ENCODE data around the gene EVX1.

Gene EVX1

GRCh38 chr7:27204851-27205322, 37.7 kb upstream of the EVX1 start:
- no peak for FAIRE-seq

GRCh38 chr7:27205325-27206280, 37.0 kb upstream of the EVX1 start:
- no peak for FAIRE-seq
- DNase-seq (ENCODE audit: insufficient read length, low spot score) = no peak

More at GRCh38 chr7:27204851-27205322, 37.7 kb upstream of the EVX1 start:
- DNase-seq (ENCODE audit: insufficient read length, low spot score) = no peak

- DNase-seq (ENCODE audit: insufficient read length, low spot score) (no peak), FAIRE-seq (no peak)
These were observed 35.1 kb upstream of the EVX1 start for GRCh38 chr7:27207348-27207985.

GRCh38 chr7:27208998-27209397, 33.6 kb upstream of the EVX1 start:
- FAIRE-seq = no peak
- no peak for DNase-seq (ENCODE audit: insufficient read length, low spot score)

GRCh38 chr7:27209933-27210440, 32.6 kb upstream of the EVX1 start:
- no peak for FAIRE-seq
- DNase-seq (ENCODE audit: insufficient read length, low spot score) = no peak

DNA sequence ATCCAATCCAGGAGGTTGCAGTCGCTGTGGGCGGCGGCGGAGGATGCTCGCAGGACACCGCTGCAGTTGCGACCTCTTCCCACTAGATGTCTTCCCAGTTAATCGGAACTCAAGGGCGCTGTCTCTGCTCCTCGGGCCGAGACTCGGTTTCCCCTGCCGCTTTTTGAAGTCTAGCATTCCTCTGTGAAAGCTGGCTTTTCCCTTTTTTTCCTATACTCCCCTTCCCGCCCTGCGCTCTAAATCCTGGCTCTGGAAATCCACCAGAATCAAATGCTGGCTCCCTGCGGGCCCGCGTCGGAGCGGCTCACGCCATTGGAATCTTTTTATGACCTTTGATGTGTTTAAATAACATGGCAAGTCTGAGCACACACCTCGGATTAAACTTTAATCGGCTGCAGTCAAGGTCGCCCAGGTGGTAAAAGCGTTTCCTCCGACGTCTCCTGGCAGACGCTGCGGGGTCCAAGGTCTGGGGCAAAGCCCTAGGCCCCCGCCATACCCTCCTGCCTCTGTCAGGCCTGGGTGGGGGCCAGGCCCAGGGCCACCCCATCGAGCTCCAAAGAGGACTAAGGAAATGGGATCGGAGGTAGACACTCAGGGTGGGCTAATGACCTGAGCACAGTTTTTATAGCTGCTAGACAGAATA, 32.0 kb upstream of the EVX1 start:
- FAIRE-seq = peak; percentile 52
- no peak for DNase-seq (ENCODE audit: insufficient read length, low spot score)

GRCh38 chr7:27211084-27211446, 31.5 kb upstream of the EVX1 start:
- no peak for DNase-seq (ENCODE audit: insufficient read length, low spot score)
- no peak for FAIRE-seq

- DNase-seq (ENCODE audit: insufficient read length, low spot score) (no peak), FAIRE-seq (no peak)
These were observed 30.8 kb upstream of the EVX1 start for GRCh38 chr7:27211764-27212204.

DNA sequence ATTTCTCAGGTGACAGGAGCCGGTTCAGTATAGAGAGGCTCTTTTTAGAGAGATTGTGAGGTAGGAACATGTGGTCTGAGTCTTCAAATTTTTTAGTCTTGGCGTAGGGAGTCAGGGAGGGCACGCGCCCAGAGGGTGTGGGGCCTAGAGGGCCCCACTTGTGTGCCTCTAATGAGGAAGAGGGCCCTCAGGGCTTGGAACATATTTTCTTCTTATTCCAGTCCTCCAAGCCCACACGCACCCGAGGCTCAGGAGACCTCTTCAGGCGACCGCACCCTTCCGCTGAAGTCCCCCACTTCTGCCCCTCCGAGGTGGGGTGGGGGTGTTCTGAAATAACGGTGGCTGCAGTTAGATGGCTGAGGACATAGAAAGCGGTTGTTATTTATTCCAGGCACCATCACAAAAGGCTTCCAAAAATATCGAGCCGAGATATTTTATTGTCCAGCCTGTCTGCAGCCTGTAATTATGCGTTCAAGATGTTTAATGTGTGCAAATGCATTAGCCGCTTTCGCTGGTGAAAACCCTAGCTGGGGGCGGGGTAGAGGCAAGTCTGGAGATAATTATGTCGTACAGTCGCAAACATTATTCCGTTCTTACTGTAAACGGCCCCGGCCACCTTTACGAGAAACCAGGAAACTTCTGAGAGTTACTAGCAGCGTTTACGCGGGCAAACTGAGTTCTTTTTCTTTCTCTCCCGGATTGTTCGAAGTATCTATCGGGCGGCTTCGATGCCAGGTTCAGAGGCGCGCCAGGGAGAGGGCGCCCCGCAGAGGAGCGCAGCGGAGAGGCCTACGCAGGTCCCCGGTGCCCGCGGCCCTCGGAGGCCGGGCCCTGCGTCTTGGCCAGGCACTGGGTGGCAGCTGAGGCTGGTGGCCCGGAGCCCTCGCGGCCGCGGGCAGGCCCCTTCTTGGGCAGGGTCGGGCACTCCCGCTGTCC, 29.8 kb upstream of the EVX1 start:
- DNase-seq (ENCODE audit: insufficient read length, low spot score) = no peak
- no peak for FAIRE-seq

GRCh38 chr7:27213433-27214238, 29.0 kb upstream of the EVX1 start:
- no peak for DNase-seq (ENCODE audit: insufficient read length, low spot score)

GRCh38 chr7:27214239-27214950, 28.2 kb upstream of the EVX1 start:
- FAIRE-seq (no peak), DNase-seq (ENCODE audit: insufficient read length, low spot score) (no peak)

More at GRCh38 chr7:27213433-27214238, 29.0 kb upstream of the EVX1 start:
- FAIRE-seq = no peak

- FAIRE-seq (no peak), DNase-seq (ENCODE audit: insufficient read length, low spot score) (no peak)
These were observed 27.2 kb upstream of the EVX1 start for GRCh38 chr7:27215356-27215755.

DNA sequence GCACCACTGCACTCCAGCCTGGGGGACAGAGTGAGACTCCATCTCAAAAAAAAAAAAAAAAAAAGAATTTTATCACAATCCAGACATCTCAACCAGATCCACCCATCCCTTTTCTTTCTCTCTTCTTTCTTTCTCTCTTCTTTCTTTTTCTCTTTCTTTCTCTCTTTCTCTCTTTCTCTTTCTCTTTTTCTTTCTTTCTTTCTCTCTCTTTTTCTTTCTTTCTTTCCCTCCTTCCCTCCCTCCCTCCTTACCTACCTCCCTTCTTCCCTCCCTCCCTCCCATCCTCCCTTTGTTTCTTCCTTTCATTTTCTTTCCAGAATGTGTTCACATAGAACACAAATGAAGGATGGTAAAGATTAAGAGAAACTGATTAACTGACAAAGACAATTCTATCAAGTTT, 24.7 kb upstream of the EVX1 start:
- DNase-seq (ENCODE audit: insufficient read length, low spot score) (no peak), FAIRE-seq (no peak)

DNA sequence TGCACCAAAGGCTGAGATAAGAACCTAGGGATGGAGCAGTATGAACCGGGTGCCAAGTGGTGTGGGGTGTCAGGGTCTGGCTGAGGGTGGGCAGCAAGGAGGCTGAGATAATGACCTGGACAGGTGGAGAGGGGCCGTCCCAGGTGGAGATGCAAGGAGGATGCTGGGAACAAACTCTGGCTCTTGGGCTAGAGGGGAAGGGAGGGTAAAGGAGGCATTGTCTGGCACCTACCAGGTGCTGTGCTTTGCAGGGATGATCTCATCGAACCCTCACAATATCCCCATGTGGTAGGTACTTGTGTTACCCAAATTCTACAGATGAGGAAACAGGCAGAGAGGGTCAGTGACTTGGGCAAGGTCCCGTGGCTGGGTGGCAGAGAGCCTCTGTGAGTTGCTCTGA, 22.8 kb upstream of the EVX1 start:
- FAIRE-seq (no peak), DNase-seq (ENCODE audit: insufficient read length, low spot score) (no peak)

DNA sequence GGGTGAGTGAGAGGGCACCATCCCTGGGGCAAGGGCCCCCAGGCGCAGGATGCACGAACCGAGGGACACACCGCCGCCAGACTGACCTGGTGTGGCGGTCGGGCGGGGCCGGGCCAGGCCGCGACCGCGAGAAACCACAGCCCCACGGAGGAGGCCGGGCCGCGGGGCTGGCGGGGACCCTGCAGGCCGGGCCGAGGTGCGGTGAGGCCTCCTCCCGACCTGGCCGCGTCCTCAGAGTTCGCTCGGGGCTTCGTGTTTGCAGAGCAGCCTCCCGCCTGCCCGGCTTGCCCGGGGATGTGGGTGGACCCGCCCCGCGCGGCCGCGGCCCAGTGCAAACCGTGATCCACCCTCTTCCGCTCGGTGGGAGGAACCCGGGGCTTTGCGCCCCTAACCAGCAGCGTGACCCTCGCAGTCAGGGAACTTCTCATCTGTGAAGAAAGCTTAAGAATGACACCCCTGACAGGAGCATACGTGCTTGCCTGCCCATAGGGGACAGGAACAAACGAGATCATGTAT, 22.1 kb upstream of the EVX1 start:
- DNase-seq (ENCODE audit: insufficient read length, low spot score) (no peak), FAIRE-seq (no peak)

DNA sequence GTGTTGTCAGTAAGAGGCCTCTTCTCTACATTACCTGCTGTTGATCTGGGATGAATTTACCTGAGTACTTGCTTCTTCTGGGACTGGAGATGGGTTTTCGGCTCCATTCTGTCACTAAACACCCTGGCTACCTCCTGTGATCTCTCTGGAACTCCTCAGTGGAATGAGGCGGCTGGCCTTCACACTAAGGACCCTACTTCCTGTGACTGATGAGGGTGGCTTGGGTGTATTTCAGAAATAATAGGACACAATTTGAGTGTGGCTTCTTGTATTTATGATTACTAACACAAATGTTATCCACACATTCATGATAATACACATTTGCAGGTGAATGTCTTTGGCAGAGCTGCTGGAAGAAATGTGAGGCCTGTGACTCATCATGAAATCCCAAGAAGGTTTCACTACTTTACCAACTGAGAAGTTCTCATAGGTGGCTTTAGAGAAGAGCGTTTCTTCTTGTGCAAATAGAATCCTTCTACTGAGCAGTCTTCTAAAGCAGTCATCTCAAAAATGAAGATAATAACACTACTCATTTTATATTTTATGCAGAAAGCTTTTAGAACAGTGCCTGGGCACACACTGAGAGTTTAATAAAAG, 21.3 kb upstream of the EVX1 start:
- DNase-seq (ENCODE audit: insufficient read length, low spot score) = no peak
- no peak for FAIRE-seq

GRCh38 chr7:27223941-27224575, 18.5 kb upstream of the EVX1 start:
- no peak for DNase-seq (ENCODE audit: insufficient read length, low spot score)
- no peak for FAIRE-seq
